Lung microvascular endothelial cell (primary cell): ENCODE measurements around the gene LRRC57. TPM values are rescaled to one million over a fixed set of nuclear protein-coding genes. Genes with fewer than 3 reads are reported as not detected.
"Not testable (repeated sequence)": the region's sequence is repeated elsewhere in the genome, so short reads cannot be mapped to it uniquely, and the experiment has no call there.

Experiments used
- DNase-seq, 2 donors: peaks; one replicate each; pipeline versions ENCODE4 v3.0.0 to v3.0.0-alpha.2; 2010; ENCODE audit warnings: low read depth in 2 of 2
- total RNA-seq: library from RNA; depleted of rRNA; stranded (reverse); fragments of >200 nt; gene quantifications from 2 replicates; pipeline ENCODE4 v1.2.1, GENCODE V29; 2014

Gene LRRC57
- total RNA-seq, result 12.4 and 15.3 TPM in 2 replicates

- peak; percentile 87 to 92 for DNase-seq
Observed at GRCh38 chr15:42548249-42549031, at the start of gene LRRC57, which contains the start of gene HAUS2. TSS of gene LRRC57 (minus strand) at chr15:42548793. CDS start at chr15:42548434, 359 bp downstream. TSS of gene HAUS2 (plus strand) at chr15:42548838. CDS start at chr15:42548873, 35 bp downstream.

DNA sequence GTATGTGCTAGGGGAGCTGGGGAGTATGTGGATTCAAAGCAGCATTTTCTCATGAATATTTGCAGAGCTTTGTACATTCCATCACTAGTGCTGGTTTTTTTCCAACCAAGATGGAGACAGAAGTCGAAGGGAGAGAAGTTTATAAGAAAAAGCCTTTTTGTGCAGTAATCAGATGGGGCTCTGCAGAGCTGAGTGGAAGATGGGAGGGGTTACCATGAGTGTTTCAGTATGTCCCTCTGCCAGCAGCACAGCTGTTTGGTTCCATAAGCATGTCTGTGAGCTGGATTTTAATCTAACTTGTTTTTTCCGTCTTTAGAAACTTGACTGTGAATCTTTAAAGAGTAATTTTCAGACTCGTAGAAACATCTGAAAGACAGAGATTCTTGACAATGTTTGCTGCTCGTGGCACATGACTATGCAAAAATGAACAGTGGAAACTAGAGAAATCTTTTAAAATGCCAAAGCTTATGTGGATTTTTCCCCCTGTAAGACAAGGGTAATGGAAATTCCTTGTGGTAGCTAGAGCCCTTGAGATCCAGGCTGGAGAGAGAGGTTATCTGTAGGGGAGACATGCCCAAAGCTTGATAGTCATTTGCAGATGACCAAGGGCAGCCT lies 47.1 kb upstream of the LRRC57 start:
- DNase-seq, result no peak

- no peak for DNase-seq
Observed at GRCh38 chr15:42594095-42594494, 45.5 kb upstream of the LRRC57 start.

DNA sequence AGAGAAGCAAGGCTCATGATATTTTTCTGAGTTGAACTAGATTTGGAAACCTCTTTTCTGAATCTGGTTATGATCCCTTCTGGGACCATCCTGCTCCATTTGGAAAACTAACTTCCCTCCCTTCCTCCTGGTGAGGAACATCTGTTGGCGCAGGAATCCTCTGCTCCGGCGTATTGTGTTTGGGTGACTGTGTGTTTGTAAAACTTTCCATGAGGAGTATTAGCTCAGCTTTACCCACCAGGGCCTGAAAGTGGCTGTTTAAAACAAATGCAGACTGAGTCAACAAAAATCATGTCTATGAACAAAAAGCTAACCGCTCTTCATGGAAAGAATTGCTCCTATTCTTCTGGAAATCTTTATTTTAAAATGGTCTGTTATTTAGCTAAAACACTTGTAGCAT lies 44.5 kb upstream of the LRRC57 start:
- DNase-seq, result peak in 1 of 2 donors; percentile 81

DNA sequence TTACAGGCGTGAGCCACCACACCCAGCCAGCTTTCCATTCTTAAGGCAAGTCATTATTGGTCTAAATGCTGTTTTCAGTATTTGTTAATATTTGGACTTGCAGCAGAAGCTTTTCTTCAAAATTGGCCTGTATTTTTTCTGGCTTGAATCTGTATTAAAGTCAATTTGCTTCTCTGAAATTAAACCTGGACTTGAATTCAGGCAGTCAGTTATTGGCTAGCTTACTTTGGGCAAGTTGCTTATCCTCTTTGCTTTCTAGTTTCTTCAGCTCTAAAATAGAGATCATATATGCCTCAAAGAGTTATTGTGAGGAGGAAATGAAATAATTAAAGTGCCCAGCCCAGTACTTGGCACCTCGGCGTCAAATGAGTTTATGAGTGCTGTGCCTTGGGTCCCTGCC lies 44.1 kb upstream of the LRRC57 start:
- no peak for DNase-seq

GRCh38 chr15:42591238-42591934 lies 42.8 kb upstream of the LRRC57 start:
- peak; percentile 31 to 32 for DNase-seq

- DNase-seq, result no peak
Observed at GRCh38 chr15:42590619-42591237, 42.1 kb upstream of the LRRC57 start.

DNA sequence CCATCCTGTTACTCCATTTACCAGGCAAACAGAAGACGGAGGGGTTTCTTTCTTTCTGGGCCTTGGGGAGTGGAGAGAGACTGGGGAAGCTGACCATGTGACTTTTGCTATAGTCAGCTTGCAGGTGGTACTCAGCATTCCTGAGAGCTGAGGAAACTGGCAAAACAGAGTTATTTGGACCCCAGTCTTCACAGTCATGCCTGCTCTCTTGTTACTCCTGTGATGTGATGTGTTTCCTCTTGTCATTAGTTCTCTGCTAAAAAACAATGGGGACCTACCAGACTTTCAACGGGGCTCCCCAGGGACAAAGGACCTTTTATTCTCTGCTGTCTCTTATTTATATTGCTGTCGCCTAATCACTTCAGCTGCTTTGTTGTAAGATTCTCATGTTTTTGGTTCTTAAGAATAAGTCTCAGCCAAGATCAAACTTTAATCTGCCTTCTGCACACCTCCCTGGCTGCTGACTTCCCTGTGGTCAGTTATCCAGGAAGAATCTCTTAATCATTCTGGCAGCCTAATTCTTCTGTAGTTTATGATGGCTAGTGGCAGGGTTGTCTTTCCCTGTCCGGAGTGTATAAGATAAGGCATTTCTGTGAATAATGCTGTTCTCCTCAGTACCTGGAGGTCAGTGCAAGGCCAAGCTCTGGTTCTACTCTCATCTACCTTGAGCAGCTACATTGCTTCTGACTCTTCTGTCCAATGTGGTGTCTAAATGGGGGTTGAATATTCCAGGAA lies 35.6 kb upstream of the LRRC57 start:
- peak in 1 of 2 donors; percentile 67 for DNase-seq

DNA sequence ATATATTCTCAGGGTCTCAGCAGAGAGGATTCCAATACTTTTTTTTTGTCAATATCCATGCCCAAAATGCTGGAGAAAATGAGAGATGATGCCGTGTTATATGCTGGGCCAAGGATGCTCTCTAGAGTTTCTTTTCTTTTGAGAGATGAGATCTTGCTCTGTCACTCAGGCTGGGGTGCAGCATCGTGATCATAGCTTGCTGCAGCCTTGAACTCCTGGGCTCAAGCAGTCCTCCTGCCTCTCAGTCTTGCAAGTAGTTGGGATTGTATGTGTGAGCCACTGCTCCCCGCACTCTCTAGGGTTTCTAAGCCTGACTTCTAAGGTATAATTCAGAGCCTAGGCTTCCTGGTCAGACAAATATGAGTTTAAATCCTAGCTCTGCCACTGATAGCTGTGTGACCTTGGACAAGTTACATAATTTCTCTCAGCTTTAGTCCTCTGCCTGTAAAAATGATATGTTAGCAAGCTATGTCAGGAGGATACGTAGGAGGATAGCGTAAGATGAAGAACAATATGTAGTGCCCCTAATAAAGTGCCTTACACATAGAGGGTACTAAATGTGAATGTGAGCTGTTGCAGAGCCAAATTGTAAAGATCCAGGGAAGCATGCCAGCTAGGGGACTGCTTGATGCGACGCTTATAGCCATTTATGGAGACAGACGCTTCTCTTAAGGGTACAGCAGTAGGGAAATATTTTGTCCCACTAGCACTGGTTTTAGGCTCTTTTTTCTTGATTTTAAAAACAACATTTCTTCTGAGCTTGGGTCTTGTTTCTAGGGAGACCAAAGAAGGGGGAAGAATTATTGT lies 34.2 kb upstream of the LRRC57 start:
- no peak for DNase-seq

DNA sequence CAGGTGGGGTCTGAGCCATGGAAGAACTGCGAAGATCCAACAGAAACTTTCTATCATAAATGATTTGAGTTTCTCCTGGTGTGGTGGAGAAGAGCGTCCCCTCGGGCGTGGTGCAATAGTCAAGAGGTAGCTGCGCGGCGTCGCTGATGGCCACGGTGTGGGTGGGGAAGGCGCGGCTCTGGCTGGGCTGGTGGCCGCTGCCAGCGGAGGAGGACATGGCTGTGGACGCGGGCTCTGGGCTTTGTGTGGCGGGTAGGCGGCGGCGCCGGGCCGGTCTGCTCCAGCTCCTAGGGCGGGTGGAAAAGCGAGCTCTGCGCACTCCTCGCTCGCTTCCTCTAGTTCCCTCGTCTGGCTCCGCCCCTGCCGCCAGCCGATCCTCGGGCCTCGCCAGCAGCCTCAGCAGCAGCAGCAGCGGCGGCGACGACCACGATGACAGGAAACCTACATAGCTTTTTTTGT lies 32.7 kb upstream of the LRRC57 start:
- peak; percentile 76 to 82 for DNase-seq

- DNase-seq, result no peak
Observed at GRCh38 chr15:42578984-42579537, 30.5 kb upstream of the LRRC57 start.

DNA sequence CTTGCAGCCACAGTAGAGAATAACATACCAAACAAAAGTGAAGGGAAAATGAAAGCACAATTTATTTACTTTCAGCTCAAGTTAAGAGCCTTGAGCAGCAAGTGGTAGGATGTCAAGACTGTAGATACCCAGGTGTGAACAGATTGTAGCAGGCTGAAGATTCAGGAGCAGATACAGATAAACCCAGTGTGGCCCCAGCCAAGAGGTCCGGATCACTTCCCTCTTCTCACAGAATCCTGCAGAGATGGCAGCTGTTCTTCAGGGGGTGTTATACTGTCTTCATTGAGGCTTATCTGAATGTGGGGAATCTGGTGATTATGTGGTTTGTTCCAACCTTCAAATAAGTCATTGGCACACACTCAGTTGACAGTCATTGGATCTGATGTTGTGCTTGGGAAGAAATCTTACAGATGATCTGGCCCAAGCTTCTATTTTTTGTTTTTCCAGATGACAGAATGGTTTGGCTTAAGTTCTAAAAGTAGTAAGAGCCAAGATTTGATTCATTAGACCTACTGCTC lies 29.0 kb upstream of the LRRC57 start:
- DNase-seq, result no peak

DNA sequence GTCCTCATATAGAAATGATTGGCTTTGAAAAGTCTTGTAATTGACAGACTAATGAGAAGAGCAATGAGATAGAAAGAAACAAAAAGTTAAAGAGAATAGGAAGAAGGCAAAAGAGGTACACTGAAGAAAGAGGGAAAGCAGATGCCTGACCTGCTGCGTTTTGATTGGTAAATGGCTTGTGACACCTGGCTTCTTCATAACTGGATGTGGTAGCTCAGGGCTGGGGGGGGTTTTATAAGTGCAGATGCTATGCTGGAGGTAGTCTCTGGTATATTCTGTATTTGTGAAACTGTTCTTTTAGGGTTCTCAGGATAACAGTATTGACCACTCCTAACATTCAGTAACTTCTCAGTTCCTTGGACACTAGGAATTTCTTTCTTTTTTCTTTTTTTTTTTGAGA lies 28.2 kb upstream of the LRRC57 start:
- DNase-seq, result no peak

GRCh38 chr15:42576040-42576594 lies 27.5 kb upstream of the LRRC57 start:
- DNase-seq, result no peak

DNA sequence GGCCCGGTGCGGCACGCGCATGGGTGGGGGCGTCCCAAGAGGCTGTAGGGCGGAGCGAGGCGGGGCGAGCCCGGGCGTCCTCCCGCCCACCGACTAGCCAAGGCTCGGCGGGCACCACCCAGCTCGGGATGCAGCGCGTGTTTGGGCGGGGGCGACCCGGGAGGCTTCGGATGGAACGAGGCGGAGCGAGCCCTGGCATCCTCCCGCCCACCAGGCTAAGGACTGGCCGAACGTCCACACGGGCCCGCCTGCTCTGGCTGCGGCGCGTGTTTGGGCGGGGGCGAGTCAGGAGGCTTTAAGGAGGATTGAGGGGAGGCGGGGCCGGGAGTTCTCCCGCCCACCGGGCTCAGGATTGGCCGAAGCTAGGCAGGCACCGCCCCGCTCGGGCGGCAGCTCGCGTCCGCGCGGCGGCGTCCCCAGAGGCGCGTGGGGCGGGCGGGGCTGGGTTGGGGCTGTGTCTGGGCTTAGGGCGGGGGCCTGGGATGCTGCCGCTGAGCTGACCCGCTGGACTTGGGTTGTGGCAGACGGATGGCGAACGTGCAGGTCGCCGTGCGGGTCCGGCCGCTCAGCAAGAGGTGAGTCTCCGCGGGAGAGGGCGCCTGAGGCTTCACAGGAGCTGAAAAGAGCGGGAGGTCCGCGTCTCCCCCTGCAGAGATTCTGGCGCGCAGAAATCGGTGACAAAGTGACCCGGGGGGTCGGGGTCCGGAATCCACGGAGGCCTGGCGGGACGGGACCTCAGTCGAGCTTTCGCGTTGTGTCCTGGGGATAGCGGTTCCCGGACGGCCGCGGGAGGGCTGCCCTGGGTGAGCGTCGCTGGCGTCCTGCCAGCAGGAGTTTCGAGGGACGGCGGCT lies 26.8 kb upstream of the LRRC57 start, which contains the start of gene STARD9:
Gene STARD9, plus strand, starts transcription at position 419 of the 852 bp plus-strand sequence. Its CDS starts 110 bp downstream, at position 529.
- peak; percentile 99 for DNase-seq

- no peak for DNase-seq
Observed at GRCh38 chr15:42558739-42559138, 10.1 kb upstream of the LRRC57 start.

GRCh38 chr15:42556550-42557207 lies 8.1 kb upstream of the LRRC57 start:
- DNase-seq, result not testable (repeated sequence)

DNA sequence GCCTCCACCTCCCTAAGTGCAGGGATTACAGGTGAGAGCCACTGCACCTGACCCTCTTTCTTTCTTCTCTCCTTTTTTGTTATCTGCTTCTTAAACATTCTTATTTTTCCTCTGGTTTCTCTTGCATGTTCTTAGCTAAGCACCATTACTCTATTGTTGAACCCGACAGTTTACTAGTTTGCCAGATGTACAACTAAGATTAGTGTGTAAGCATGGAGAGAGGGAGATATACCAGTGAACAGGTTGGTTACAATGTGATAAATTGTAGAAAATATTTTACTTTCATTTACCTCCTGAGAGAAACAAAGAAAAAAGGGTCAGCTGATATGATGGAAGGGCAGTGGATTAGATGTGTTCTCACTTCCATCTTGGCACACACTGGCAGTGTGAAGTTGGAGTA lies 5.0 kb upstream of the LRRC57 start:
- no peak for DNase-seq
